ENCODE results near the gene MED27.

The MED27 gene

DNA sequence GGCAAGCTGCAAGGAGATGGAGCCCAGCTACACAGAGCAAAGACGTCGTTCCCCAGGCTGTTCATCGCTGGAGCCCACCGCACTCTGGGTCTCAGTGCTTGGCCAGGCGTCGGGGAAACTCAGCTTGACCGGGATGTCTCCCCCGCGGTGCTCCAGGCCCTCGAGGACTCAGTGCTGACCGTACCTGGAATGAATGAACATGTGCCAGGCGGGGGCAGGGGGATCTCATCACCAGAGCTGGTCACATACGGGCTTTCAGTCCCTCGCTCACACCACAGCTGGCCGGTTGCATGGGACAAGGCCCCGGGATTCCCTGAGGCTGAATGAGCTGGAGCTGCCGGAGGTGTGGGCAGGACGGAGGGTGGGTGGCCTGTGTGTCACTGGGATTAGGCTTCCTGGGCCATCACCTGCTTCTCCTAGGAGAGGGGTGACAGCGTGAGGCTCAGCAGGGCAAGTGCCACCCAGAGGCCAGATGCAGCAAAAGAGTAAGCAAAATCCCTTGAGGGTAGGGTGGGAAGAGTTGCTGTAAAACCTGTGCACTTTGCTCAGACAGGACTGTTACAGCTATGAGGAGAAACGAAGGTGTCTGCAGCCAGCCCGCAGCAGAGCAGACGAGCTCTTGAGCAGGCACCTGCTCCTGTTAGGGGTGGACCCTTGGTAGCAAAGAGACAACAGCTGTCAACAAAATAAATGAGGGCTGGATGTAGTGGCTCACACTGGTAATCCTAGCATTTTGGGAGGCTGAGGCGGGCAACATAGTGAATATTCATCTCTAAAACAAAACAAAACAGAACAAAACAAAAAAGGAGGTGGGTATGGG lies 269.1 kb downstream of the MED27 start:
- Mint-ChIP-seq H3K4me1 (peaks cover 83% of the 10 kb centered on the region), H3K27ac (no peak overlapping the region), H3K4me3 (no peak overlapping the region), H3K9me3 (no peaks in the 10 kb centered on the region), H3K36me3 (ENCODE audit: low read depth) (no peaks in the 10 kb centered on the region), H3K27me3 (ENCODE audit: low read depth, poor library complexity) (peaks cover 13% of the 10 kb centered on the region)
- no peak for DNase-seq
- TF ChIP-seq, protein P1, sequence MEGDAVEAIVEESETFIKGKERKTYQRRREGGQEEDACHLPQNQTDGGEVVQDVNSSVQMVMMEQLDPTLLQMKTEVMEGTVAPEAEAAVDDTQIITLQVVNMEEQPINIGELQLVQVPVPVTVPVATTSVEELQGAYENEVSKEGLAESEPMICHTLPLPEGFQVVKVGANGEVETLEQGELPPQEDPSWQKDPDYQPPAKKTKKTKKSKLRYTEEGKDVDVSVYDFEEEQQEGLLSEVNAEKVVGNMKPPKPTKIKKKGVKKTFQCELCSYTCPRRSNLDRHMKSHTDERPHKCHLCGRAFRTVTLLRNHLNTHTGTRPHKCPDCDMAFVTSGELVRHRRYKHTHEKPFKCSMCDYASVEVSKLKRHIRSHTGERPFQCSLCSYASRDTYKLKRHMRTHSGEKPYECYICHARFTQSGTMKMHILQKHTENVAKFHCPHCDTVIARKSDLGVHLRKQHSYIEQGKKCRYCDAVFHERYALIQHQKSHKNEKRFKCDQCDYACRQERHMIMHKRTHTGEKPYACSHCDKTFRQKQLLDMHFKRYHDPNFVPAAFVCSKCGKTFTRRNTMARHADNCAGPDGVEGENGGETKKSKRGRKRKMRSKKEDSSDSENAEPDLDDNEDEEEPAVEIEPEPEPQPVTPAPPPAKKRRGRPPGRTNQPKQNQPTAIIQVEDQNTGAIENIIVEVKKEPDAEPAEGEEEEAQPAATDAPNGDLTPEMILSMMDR (IDR thresholded peaks at IDR 0.05), result no peak
